GM13977 (cell line): ENCODE data around the gene SLC2A6.

ENCODE experiments used
- DNase-seq: peaks from one replicate; pipeline ENCODE4 v3.0.0; 2012; ENCODE audit warnings: low spot score
- CTCF ChIP-seq: IDR thresholded peaks from 2 replicates; pipeline ENCODE4 v1.5.1; 2012; ENCODE audit warnings: mild to moderate bottlenecking, control low read depth; ENCODE audit not compliant: insufficient read depth; ENCODE audit errors: extremely low read depth, missing control alignments
- in situ Hi-C: fragments of 300-500 bp; cut with MboI; formaldehyde crosslinking; loops from one replicate; pipeline ENCODE4 v1.12.0; 2022; ENCODE audit warnings: low sequenced_read_pairs, low pct_unique_long_range_greater_than_20kb, mixed read lengths, inconsistent platforms; ENCODE audit not compliant: unreplicated experiment

Gene SLC2A6

DNA sequence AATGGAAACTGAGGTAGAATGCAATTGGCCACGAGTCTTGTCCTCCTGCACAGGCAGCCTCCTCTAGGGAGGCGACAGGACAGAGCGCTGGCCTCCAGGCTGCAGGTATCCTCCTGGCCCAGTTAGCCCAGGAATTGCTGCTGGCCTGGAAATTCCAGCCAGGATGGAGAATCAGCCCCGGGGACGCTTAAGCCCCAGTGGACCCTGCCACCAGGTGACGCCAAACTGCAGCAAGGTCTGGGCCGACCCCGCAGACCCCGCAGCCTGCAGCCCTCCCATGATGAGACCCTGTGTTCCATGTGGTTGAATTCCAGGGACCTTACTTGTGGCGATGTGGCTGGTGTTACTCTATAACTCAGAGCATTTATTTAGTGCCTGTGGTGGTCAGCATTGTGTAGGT is 11.8 kb downstream of the SLC2A6 start:
- in situ Hi-C loops: no loop called here
- TF ChIP-seq CTCF: no peak
- no peak for DNase-seq

- no peak for TF ChIP-seq CTCF
- in situ Hi-C loops: no loop called here
- DNase-seq: no peak
These were observed 12.9 kb downstream of the SLC2A6 start for GRCh38 chr9:133465984-133466383.

- no peak for DNase-seq
- no peak for TF ChIP-seq CTCF
- in situ Hi-C loops: no loop called here
These were observed 14.3 kb downstream of the SLC2A6 start for GRCh38 chr9:133464638-133465037.

GRCh38 chr9:133463864-133464615 is 14.9 kb downstream of the SLC2A6 start:
- no peak for TF ChIP-seq CTCF
- in situ Hi-C loops: no loop called here
- DNase-seq: no peak

DNA sequence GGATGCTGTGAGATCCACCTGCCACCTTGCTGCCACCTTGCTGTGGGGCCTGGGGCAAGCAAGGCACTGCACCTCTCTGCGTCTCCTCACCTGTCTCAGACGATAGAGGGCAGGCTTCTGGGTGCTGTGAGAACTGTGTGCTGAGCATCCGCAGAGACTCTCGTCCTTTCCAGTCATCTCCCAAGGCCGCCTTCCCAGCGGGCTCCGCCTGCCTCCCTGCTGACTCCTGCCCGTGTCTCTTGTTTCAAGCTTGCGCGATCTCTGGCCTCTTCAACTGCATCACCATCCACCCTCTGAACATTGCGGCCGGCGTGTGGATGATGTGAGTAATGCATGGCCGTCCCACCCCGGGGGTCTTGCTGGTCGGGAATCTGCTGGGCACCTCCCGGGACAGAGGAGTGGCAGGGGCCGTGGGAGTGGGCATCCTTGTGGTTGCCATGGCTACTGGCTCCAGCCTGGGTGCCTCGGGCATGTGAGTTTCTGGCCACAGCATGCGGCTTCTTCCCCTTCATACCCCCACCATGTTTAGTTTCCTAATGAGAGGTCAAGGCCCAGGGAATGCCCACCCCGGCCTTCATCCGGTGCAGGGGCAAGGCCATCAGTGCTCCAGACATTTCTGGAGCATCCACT is 15.6 kb downstream of the SLC2A6 start:
- in situ Hi-C loops: no loop called here
- no peak for DNase-seq

DNA sequence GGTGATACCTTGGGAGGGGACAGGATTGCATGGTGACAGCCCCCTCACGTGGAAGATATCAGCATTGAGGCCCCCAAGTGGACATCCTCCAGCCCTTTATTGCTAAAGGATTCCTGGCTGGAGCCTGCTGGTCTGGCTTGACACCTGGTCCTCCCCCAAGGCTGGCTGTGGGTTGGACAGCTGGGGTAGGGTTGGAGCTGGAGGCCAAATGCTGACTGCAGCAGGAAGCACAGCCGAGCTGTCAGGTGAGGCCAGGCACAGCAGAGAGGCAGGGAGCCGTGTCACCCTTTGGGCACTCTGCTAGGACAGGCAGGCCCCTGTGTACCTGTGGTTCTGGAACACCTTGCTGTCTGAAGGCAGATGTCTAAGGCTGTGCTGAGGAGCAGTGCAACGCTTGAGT is 16.9 kb downstream of the SLC2A6 start:
- no peak for DNase-seq
- in situ Hi-C loops: no loop called here

More for the DNA sequence above, 15.6 kb downstream of the SLC2A6 start:
- TF ChIP-seq CTCF: peak; percentile 5

More for the DNA sequence above, 16.9 kb downstream of the SLC2A6 start:
- TF ChIP-seq CTCF: peak; percentile 14
